Esophagus (tissue), 2 donors: ENCODE data around the gene RAP2B. TPM values are rescaled to one million over a fixed set of nuclear protein-coding genes. Genes with fewer than 3 reads are reported as not detected.

Experiments used
- H3K27ac ChIP-seq, 2 donors: one replicate each; pipeline ENCODE4 v1.5.1; 2013; ENCODE audit warnings: low read depth in 2 of 2, mild to moderate bottlenecking in 2 of 2, inconsistent platforms in 1 of 2, low read length in 1 of 2, moderate library complexity in 1 of 2
- H3K27me3 ChIP-seq, 2 donors: one replicate each; pipeline ENCODE4 v1.6.1; 2013; ENCODE audit warnings: low read length in 2 of 2, control low read depth in 1 of 2, mild to moderate bottlenecking in 1 of 2; ENCODE audit not compliant: insufficient read depth in 2 of 2, control insufficient read depth in 1 of 2
- H3K36me3 ChIP-seq, 2 donors: one replicate each; pipeline ENCODE4 v1.6.1; 2013; ENCODE audit warnings: low read length in 1 of 2; ENCODE audit not compliant: control insufficient read depth in 2 of 2, insufficient read depth in 2 of 2
- H3K4me1 ChIP-seq, 2 donors: one replicate each; pipeline ENCODE4 v1.6.1; 2013; ENCODE audit warnings: low read length in 1 of 2; ENCODE audit not compliant: control insufficient read depth in 2 of 2, insufficient read depth in 2 of 2
- H3K4me3 ChIP-seq, 2 donors: one replicate each; pipeline ENCODE4 v1.5.1; 2013; ENCODE audit warnings: low read length in 2 of 2, mild to moderate bottlenecking in 2 of 2, low read depth in 1 of 2, moderate library complexity in 1 of 2
- H3K9me3 ChIP-seq, 2 donors: one replicate each; pipeline ENCODE4 v1.6.1; 2013; ENCODE audit warnings: mild to moderate bottlenecking in 2 of 2, low read depth in 1 of 2, low read length in 1 of 2, moderate library complexity in 1 of 2; ENCODE audit not compliant: control insufficient read depth in 2 of 2, insufficient read depth in 1 of 2
- WGBS, 2 donors: extraction: QIAGEN DNeasy Blood & Tissue Kit; methylation state at CpG; one replicate each; pipeline ENCODE4 v1.1.7; 2013; 5-methylcytosine and 5-hydroxymethylcytosine counted together
- polyA plus RNA-seq, 2 donors: library from polyadenylated mRNA; stranded (reverse); fragments of 200-250 nt; gene quantifications; one replicate each; pipeline ENCODE4 v1.2.3, GENCODE V29; 2013
- donor health status: healthy with polysubstance abuse.
- donor health status: Bipolar disorder and iron deficiency.

Gene RAP2B
- polyA plus RNA-seq, 2 donors = 10.4 to 13.7 TPM

- H3K4me3 ChIP-seq = no peak overlapping the region
- no peaks in the 10 kb centered on the region for H3K36me3 ChIP-seq
- no peaks in the 10 kb centered on the region for H3K4me1 ChIP-seq
- H3K27ac ChIP-seq = no peak overlapping the region
- 61 to 68% methylated on average over 5 of the region's 5 CpGs for WGBS, 2 donors
- H3K9me3 ChIP-seq = no peaks in the 10 kb centered on the region
- no peaks in the 10 kb centered on the region for H3K27me3 ChIP-seq
Observed at GRCh38 chr3:153215966-153216365, 53.9 kb downstream of the RAP2B start.

GRCh38 chr3:153216928-153217327 is 54.9 kb downstream of the RAP2B start:
- no peak overlapping the region for H3K27ac ChIP-seq
- no peaks in the 10 kb centered on the region for H3K27me3 ChIP-seq
- no peaks in the 10 kb centered on the region for H3K4me1 ChIP-seq
- 88 to 89% methylated on average over 2 of the region's 2 CpGs for WGBS, 2 donors
- no peak overlapping the region for H3K4me3 ChIP-seq
- H3K9me3 ChIP-seq = no peaks in the 10 kb centered on the region
- no peaks in the 10 kb centered on the region for H3K36me3 ChIP-seq

GRCh38 chr3:153219146-153219545 is 57.1 kb downstream of the RAP2B start:
- no peaks in the 10 kb centered on the region for H3K4me1 ChIP-seq
- no peak overlapping the region for H3K4me3 ChIP-seq
- H3K27ac ChIP-seq = no peak overlapping the region
- 69 to 78% methylated on average over 2 of the region's 2 CpGs for WGBS, 2 donors
- no peaks in the 10 kb centered on the region for H3K9me3 ChIP-seq
- H3K27me3 ChIP-seq = no peaks in the 10 kb centered on the region
- no peaks in the 10 kb centered on the region for H3K36me3 ChIP-seq
